Activated naive CD8-positive, alpha-beta T cell treated with anti-CD3 and anti-CD28 coated beads, Interleukin-2, amount 10 ng/mL, durations not matched to agents 7 days and 5 days (primary cell): ENCODE data around the gene ERCC8. TPM values are rescaled to one million over a fixed set of nuclear protein-coding genes. Genes with fewer than 3 reads are reported as not detected.

Source experiments
- total RNA-seq, 2 experiments: library from RNA; stranded (reverse); gene quantifications; one replicate each; pipeline ENCODE4 v1.2.3, GENCODE V29; 2021

The ERCC8 gene
- total RNA-seq, 2 experiments from 2014 or later, result 8.8 to 10.5 TPM

Other genes starting within 250 kb of the ERCC8 start
- gene DEPDC1B, start 244.9 kb downstream of the ERCC8 start, total RNA-seq, result 10 to 100 TPM; 27.1 to 30.0 TPM
- gene ELOVL7, start 100.8 kb downstream of the ERCC8 start, total RNA-seq, result under 1 TPM; 0.57 to 0.97 TPM
- gene NDUFAF2, start 135 bp upstream of the ERCC8 start, total RNA-seq, result 10 to 100 TPM; 16.2 to 18.5 TPM
- 10 to 100 TPM; 46.2 to 50.5 TPM for gene SMIM15, start 217.4 kb upstream of the ERCC8 start, total RNA-seq